Pulmonary artery endothelial cell (primary cell): Measurements from ENCODE around the gene MBD3L3. TPM values are rescaled to one million over a fixed set of nuclear protein-coding genes. Genes with fewer than 3 reads are reported as not detected.

ENCODE experiments used
- total RNA-seq: library from RNA; depleted of rRNA; stranded (reverse); fragments of >200 nt; gene quantifications from 2 replicates; pipeline ENCODE4 v1.2.3, GENCODE V29; 2014

MBD3L3 gene
- total RNA-seq, 1 donor from 2014 or later, result not detected

Other genes with a start within 250 kb of the MBD3L3 start
- not detected in 2 replicates for gene ADGRE1, start 171.1 kb downstream of the MBD3L3 start, total RNA-seq
- gene MBD3L2B, start 37.2 kb downstream of the MBD3L3 start, total RNA-seq, result not detected in 2 replicates
- gene MBD3L5, start 28.1 kb downstream of the MBD3L3 start, total RNA-seq, result not detected in 2 replicates
- gene MBD3L4, start 18.5 kb downstream of the MBD3L3 start, total RNA-seq, result not detected in 2 replicates
- not detected in 2 replicates for gene MBD3L2, start 9.4 kb downstream of the MBD3L3 start, total RNA-seq
- 13.8 and 16.1 TPM in 2 replicates for gene ZNF557, start 11.0 kb upstream of the MBD3L3 start, total RNA-seq
- 14.2 and 30.7 TPM in 2 replicates for gene INSR, start 235.7 kb upstream of the MBD3L3 start, total RNA-seq